Astrocyte of the cerebellum (primary cell): ENCODE measurements around the gene GGT7.
"Not testable (repeated sequence)": the region's sequence is repeated elsewhere in the genome, so short reads cannot be mapped to it uniquely, and the experiment has no call there.

Experiments used
- DNase-seq: peaks from one replicate; pipeline ENCODE4 v3.0.0-alpha.2; 2011; ENCODE audit warnings: low read depth
- H3K4me3 ChIP-seq: 2 replicates; pipeline ENCODE4 v1.5.1; 2011; ENCODE audit warnings: mild to moderate bottlenecking, low read depth, low read length, moderate library complexity
- CTCF ChIP-seq: IDR thresholded peaks from 2 replicates; pipeline ENCODE4 v1.5.1; 2012; ENCODE audit warnings: low read length, low read depth, moderate library complexity, mild to moderate bottlenecking; ENCODE audit errors: missing control alignments
- in situ Hi-C: cut with HindIII; loops from 2 replicates; pipeline ENCODE4 v1.10.0; 2017; ENCODE audit warnings: low sequenced_read_pairs

GGT7 gene

GRCh38 chr20:34817801-34818200 lies 54.9 kb downstream of the GGT7 start:
- no peak overlapping the region for H3K4me3 ChIP-seq
- no peak for DNase-seq
- TF ChIP-seq CTCF: no peak
- in situ Hi-C loops: no loop called here

GRCh38 chr20:34817072-34817471 lies 55.6 kb downstream of the GGT7 start:
- TF ChIP-seq CTCF: no peak
- no peak overlapping the region for H3K4me3 ChIP-seq
- DNase-seq: no peak
- in situ Hi-C loops: no loop called here

- TF ChIP-seq CTCF: no peak
- no peak for DNase-seq
- in situ Hi-C loops: no loop called here
- H3K4me3 ChIP-seq: no peak overlapping the region
Measured at GRCh38 chr20:34815636-34816035, 57.0 kb downstream of the GGT7 start.

- DNase-seq: no peak
- no peak for TF ChIP-seq CTCF
Measured at GRCh38 chr20:34808583-34808982, 64.1 kb downstream of the GGT7 start.

GRCh38 chr20:34807944-34808465 lies 64.7 kb downstream of the GGT7 start:
- DNase-seq, in situ Hi-C loops, H3K4me3 ChIP-seq: not testable (repeated sequence)

More at GRCh38 chr20:34808583-34808982, 64.1 kb downstream of the GGT7 start:
- no peak overlapping the region for H3K4me3 ChIP-seq
- in situ Hi-C loops: no loop called here

- TF ChIP-seq CTCF: no peak
- in situ Hi-C loops: no loop called here
- DNase-seq: no peak
- H3K4me3 ChIP-seq: no peak overlapping the region
Measured at GRCh38 chr20:34806255-34806654, 66.4 kb downstream of the GGT7 start.

GRCh38 chr20:34798871-34799270 lies 73.8 kb downstream of the GGT7 start:
- H3K4me3 ChIP-seq: no peak overlapping the region
- DNase-seq: no peak
- in situ Hi-C loops: no loop called here
- TF ChIP-seq CTCF: no peak
